Measurements from ENCODE around the gene MINDY3.
"Not testable (repeated sequence)": the region's sequence is repeated elsewhere in the genome, so short reads cannot be mapped to it uniquely, and the experiment has no call there.

Gene MINDY3

DNA sequence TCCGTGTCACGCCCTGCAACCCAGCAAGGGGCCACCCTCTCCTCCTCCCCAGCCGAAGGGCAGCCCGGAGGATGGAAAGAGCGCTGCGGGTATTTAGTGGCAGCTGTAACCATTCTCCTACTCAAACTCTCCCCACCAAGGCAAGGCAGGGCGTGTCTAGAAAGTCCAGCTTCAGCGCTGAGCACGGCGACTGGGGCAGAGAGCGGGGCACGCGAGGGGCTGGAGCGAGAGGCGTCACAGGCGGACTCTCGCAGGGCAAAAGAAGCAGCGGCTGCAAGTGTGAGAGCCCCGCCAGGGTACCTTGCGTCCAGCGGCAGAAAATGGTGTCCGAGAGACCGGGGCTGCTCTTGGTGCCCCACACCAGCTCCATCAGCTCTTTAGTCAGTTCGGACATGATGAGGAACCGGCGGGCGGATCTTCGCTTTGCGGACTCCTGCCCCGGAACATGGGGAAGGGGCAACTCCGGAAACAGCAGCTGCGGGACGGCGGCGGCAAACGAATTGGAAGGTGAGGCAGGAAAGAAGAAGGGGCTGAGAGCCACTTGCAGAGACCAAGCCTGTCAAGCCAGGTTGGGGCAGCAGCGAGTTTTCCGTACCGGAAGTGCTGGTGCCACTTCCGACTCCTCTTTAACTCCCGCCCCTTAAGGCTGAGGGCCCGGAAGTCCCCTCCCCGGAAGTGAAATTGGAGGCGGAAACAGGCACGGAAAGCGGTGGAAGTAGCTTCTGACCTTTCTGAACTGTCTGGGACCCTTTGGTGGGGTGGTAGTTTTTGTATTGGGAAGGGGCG, at the start of gene MINDY3:
MINDY3 (minus strand) TSS at position 602 of the 786 bp plus-strand sequence; CDS start at position 394, 208 bp downstream.
- DNase-seq (ENCODE audit: low spot score), result peak; percentile 89

DNA sequence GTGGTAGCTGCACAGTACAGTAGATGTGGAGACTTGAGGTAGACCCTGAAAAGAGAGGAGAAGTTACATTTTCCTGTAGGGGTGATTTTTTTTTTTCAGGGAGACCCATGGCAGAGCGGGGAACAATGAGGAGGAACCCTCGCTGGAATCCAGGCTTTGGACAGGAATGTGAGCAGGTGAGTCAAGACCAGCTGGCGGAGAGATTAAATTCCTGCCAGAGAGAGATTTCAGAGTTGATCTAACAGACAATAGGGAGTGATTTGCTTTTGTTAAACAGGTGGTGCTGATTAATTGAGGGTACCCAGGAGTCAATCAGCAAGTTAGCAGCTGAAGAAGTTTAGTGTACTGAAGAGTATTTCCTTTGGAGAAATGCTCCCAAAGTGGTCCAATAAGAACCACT, 41.6 kb upstream of the MINDY3 start:
- no peak for DNase-seq (ENCODE audit: low spot score)

- peak; percentile 46 for DNase-seq (ENCODE audit: low spot score)
Observed at GRCh38 chr10:15898046-15898445, 37.7 kb upstream of the MINDY3 start.

DNA sequence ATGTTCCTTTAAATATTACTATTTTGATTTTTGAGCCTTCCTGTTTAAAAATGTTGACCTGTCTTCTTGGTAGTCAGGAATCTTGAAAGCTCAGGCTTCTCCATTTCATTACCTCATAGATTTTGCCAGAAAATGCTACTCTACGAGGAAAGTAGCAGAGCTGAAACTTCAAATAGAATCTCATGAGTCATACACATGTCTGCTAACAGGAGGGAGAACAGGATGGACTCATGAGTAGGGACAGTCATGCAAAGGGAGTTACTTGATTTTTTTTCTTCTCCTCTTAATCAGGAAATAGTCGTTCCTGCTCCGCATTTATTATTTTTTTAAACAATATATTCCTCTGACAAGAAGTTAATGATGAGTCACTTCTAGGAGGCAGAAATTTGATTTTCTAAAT, 37.0 kb upstream of the MINDY3 start:
- DNase-seq (ENCODE audit: low spot score), result no peak

DNA sequence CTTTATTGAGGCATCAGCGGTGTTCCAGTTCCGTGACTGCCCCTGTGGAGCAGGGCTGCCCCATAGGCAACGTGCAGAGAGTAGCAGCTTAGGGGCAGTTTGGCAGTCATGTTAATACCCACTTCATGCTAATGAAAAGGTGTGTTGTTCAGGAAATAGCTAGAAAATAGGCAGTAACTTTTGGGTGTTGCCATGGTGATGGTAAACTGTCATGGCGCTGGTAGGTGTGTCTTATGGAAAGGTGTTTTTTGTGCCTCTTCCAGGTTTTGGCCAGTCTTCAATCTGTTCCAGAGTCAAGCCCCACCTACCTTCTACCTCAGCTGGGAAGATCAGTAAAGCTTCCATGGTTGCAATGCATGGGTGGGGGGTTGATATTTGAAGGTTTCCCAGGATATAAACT, 36.3 kb upstream of the MINDY3 start:
- DNase-seq (ENCODE audit: low spot score), result no peak

DNA sequence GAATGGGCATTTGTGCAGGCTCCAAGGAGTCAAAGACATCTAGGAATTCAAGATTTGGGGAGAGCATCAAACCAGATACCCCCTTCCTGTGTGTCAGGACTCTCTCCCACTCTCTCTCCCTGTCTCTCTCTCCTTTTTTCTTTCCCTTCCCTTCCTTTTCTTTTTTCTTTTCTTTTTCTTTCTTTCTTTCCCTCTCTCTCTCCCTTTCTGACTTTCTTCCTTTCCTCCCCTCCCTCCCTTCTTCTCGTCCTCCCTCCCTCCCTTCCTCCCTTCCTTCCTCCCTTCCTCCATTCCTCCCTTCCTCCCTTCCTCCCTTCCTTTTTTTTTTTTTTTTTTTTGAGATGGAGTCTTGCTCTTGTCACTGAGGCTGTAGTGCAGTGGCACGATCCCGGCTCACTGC, 24.1 kb upstream of the MINDY3 start:
- DNase-seq (ENCODE audit: low spot score), result no peak

GRCh38 chr10:15881542-15881941, 21.2 kb upstream of the MINDY3 start:
- no peak for DNase-seq (ENCODE audit: low spot score)

GRCh38 chr10:15879663-15880062, 19.4 kb upstream of the MINDY3 start:
- DNase-seq (ENCODE audit: low spot score), result no peak

- DNase-seq (ENCODE audit: low spot score), result peak; percentile 44
Observed at GRCh38 chr10:15879058-15879457, 18.8 kb upstream of the MINDY3 start.

DNA sequence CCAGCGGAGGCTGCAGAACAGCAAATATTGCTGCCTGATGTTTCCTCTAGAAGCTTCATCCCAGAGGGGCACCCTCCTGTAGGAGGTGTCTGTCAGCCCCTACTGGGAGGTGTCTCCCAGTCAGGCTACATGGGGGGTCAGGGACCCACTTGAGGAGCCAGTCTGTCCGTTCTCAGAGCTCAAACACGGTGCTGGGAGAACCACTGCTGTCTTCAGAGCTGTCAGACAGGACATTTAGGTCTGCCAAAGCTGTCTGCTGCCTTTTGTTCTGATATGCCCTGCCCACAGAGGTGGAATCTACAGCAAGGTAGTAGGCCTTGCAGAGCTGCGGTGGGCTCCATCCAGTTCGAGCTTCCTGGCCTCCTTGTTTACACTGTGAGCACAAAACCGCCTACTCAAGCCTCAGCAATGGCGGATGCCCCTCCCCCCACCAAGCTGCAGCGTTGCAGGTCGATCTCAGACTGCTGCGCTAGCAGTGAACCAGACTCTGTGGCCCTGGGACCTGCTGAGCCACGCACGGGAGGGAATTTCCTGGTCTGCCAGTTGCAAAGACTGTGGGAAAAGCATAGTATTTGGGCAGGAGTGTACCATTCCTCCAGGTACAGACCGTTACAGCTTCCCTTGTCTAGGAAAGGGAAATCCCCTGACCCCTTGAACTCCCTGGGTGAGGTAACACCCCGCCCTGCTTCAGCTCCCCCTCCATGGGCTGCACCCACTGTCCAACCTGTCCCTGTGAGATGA, 17.7 kb upstream of the MINDY3 start:
- no peak for DNase-seq (ENCODE audit: low spot score)

GRCh38 chr10:15876274-15876673, 16.0 kb upstream of the MINDY3 start:
- DNase-seq (ENCODE audit: low spot score), result not testable (repeated sequence)

DNA sequence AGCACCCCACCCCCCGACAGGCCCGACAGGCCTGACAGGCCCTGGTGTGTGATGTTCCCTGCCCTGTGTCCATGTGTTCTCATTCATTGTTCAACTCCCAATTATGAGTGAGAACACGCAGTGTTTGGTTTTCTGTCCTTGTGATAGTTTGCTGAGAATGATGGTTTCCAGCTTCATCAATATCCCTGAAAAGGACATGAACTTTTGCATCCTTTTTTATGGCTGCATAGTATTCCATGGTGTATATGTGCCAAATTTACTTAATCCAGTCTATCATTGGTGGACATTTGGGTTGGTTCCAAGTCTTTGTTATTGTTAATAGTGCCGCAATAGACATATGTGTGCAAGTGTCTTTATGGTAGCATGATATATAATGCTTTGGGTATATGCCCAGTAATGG, 12.3 kb upstream of the MINDY3 start:
- DNase-seq (ENCODE audit: low spot score), result not testable (repeated sequence)

GRCh38 chr10:15871823-15872222, 11.5 kb upstream of the MINDY3 start:
- no peak for DNase-seq (ENCODE audit: low spot score)

DNA sequence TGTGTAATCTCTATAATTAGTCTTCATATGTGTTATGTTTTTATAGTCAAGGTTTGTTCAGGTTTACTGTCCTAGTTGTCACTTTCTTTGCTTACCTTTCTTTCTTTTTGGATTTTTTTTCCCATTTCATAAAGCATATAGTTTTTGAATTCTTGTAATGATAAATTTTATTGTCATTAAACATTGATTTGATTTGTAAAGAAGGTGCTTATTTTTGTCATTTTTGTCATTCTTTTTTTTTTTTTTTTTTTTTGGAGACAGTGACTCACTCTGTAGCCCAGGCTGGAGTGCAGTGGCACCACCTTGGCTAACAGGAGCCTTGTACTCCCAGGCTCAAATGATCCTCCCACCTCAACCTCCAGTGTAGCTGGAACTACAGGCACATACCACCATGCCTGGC, 9.6 kb upstream of the MINDY3 start:
- DNase-seq (ENCODE audit: low spot score), result no peak

- no peak for DNase-seq (ENCODE audit: low spot score)
Observed at GRCh38 chr10:15868006-15868405, 7.7 kb upstream of the MINDY3 start.

GRCh38 chr10:15865304-15865703, 5.0 kb upstream of the MINDY3 start:
- no peak for DNase-seq (ENCODE audit: low spot score)

GRCh38 chr10:15864419-15864818, 4.1 kb upstream of the MINDY3 start:
- DNase-seq (ENCODE audit: low spot score), result no peak

DNA sequence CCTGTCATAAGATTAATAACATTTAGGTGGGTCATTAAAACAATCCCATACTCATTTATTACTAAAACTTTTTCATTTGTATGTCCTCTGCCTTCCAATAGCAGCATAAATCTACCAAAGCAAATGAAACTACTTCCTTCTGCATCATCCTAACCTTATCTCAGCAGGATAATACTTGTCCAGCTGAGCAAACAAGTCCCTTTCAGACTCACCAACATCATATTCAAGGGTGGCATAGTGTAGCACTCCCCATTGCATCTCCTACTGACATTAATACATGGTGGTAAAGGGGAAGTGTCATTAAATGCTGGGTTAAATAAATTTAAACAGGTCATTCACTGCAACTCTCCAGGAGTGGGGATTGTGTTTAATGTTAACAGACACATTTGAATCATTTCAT, 3.4 kb upstream of the MINDY3 start:
- no peak for DNase-seq (ENCODE audit: low spot score)

DNA sequence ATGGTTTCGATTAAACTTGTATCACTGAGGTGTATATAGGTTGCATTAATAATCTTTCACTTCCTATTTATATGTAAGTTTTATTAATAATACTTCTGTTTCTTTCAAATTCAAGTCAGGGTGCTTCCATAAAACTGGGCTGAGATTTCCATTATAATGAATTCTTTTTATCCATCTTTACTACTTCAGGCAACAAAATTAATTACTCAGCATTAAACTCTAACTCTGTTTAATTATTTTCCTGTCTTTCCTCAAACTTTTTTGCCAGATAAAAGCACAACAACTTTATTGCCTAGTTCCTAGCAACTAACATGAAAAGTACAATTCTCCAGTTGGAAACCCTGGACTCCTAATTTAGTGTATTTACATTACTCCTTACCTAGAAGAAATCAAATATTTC, 3.0 kb upstream of the MINDY3 start:
- no peak for DNase-seq (ENCODE audit: low spot score)

DNA sequence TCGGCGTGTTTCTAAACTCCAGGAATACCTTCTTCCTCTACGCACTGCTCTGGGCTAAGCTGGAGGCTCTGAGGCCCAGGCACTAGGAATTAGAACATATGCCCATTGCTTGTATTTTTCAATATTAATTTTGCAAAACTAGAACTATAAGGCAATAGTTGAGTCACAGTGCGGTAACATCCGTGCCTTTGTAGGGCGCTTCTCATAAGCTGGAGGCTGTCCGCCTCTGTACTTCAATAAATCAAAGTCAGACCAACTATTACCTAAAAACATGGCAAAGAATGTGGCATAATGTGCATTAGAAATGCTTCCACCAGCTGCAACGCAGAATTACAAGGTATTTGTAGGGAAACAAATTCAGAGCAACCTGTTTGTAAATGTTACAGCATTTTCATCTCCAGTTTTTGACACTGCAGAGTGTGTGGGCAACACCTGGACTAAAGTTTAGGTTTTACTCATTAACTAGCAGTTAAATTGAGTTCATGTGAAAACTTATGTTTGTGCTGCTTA, 440 bp upstream of the MINDY3 start:
- no peak for DNase-seq (ENCODE audit: low spot score)

DNA sequence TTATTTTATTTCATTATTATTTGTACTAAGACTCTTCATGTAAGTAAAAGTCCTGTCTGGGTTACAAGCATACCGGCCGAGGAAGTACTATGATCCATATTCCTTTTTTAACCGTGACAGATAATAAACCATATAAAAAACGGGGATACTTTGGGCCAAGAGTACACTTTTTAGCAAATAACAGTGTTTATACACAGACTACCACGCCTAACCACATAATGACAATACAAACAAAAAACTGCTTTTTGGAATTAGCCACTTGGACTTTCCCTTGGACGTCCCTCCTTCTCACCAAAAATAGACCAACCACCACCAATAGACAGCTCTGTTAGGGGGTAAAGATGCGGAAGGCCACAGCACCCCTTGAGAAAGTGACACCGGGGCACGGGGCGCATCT, 800 bp downstream of the MINDY3 start:
- no peak for DNase-seq (ENCODE audit: low spot score)

- no peak for DNase-seq (ENCODE audit: low spot score)
Observed at GRCh38 chr10:15858861-15859281, 1.4 kb downstream of the MINDY3 start.

DNA sequence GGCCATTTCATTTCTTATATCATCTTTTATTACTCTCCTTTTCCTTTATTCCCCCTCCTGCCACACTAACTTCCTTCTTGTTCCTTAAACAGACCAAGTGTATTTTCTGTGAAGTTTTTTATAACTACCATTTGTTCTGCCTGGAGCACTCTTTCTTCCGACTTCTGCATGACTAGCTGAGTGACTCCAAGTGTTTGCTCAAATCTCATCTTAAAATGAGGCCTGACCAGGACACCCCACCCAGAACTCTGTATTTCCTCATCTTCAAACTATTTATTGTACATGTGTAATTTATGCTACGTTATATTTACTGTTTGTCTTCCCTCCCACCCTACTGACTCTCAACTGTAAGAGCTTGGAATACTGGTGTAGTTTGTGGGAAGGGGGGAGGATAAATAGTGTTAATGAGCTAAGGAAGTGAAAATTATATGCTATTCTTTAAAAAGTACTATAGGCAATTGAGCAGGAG, 3.2 kb downstream of the MINDY3 start:
- no peak for DNase-seq (ENCODE audit: low spot score)

Data from NAMALWA (cell line).